GM18907 (cell line): ENCODE measurements around the gene TMEM106B.
"Not testable (repeated sequence)": the region's sequence is repeated elsewhere in the genome, so short reads cannot be mapped to it uniquely, and the experiment has no call there.

Source experiments
- ATAC-seq: cut with Tn5 transposase; IDR thresholded peaks from one replicate; pipeline ENCODE4 v1.9.1; 2021; ENCODE audit warnings: mild to moderate bottlenecking, moderate library complexity; ENCODE audit not compliant: unreplicated experiment

TMEM106B gene

DNA sequence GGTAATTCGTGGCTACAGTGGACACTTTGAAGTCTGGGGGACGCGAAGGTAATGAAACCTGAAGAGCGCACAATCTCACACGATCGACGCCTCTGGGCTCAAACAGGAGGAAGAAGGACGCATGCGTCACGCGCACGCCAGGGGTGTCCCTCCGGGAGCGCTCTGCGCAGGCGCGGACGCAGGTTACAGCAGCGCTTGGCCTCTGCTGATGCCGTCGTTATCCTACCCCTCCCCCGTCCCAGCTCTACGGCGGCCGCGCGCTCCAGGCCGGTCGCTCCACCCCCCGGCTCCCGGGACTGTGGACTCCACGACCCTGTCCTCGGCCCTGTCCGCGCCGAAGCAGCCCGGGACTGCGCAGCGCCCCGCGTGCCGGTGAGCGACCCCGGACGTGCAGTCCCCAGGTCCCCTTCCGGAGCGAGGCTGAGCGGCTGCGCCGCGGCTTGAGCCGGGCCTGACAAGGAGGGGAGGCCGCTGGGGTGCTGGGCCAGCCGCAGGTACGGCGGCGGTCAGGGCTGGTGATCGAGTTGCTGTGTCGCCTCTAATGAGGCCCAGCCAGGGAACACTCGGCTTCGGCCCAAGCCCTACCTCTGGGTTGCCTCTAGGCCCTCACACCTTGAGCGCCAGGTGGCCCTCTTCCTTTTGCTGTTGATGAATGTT lies at the start of gene TMEM106B:
Gene TMEM106B, plus strand, starts transcription at position 241 of the 657 bp plus-strand sequence. CDS start 3,517 bp downstream, outside the sequence.
- peak; percentile 98 for ATAC-seq

DNA sequence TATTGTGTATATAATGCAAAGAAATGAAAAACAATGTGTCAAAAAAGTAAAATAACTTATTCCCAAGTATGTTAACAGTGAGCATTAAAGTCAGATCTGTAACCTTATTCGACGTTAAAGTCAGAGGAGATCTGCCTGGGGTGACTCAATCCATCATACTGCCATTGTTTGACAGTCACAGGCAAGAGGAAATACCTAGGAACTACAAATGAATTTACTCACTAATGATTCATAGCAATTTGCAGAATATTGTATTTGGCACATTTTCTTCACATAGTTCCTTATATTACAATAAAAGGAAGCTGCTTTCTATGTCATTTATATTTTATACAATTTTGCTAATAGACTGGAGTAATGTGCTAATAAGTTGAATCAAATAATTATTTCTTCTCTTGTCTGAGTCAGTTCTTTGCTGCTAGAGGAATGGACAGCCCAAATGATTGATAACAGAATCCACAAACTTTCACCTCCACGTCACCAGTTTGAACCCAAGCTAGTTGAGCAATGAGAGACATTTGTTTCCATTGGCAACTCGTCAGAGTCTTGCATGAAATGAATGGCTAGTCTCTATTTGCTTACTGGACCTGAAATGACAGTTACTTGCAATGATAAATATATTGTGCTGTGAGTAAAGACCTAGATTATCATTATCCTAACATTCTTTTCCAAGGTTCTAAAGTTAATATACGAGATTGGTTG lies 48.5 kb upstream of the TMEM106B start:
- ATAC-seq = no peak

- ATAC-seq = not testable (repeated sequence)
These were observed 43.0 kb upstream of the TMEM106B start for GRCh38 chr7:12168065-12168464.

DNA sequence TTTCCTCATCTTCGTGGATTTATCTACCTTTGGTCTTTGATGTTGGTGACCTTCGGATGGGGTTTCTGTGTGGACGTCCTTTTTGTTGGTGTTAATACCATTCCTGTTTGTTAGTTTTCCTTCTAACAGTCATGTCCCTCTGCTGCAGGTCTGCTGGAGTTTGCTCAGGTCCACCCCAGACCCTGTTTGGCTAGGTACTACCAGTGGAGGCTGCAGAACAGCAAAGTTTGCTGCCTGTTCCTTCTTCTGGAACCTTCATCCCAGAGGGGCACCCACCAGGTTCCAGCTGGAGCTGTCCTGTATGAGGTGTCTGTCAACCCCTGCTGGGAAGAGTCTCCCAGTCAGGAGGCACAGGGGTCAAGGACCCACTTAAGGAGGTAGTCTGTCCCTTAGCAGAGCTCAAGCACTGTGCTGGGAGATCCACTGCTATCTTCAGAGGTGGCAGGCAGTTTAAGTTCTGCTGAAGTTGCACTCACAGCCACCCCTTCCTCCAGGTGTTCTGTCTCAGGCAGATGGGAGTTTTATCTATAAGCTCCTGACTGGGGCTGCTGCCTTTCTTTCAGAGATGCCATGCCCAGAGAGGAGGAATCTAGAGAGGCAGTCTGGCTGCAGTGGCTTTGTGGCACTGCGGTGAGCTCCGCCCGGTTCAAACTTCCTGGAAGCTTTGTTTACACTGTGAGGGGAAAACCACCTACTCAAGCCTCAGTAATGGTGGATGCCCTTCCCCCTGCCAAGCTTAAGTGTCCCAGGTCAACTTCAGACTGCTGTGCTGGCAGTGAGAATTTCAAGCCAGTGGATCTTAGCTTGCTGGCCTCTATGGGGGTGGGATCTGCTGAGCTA lies 40.9 kb upstream of the TMEM106B start:
- not testable (repeated sequence) for ATAC-seq

GRCh38 chr7:12173671-12174070 lies 37.4 kb upstream of the TMEM106B start:
- no peak for ATAC-seq

GRCh38 chr7:12174931-12175330 lies 36.2 kb upstream of the TMEM106B start:
- no peak for ATAC-seq

- ATAC-seq = no peak
These were observed 32.8 kb upstream of the TMEM106B start for GRCh38 chr7:12178317-12178716.

DNA sequence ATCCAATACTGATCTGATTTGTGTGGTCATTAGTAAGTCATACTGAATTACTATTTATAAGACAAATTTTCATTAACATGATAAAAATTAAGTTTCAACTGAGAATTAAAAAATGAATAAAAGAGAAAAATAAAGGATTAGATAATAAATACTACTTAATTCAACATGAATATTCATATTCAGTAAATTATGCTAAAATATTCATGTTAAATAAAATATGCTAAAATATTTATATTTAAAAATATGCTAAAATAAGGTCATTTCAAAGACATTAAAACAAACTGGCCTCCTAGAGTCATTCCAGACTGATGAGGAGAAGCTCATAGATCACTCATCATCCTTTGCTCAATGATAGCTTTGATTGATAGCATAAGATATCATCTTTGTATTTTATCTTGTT lies 16.7 kb upstream of the TMEM106B start:
- no peak for ATAC-seq

- ATAC-seq = no peak
These were observed 14.7 kb upstream of the TMEM106B start for GRCh38 chr7:12196386-12196785.

- ATAC-seq = no peak
These were observed 11.7 kb upstream of the TMEM106B start for GRCh38 chr7:12199363-12199762.

GRCh38 chr7:12207046-12207445 lies 4.0 kb upstream of the TMEM106B start:
- ATAC-seq = no peak

DNA sequence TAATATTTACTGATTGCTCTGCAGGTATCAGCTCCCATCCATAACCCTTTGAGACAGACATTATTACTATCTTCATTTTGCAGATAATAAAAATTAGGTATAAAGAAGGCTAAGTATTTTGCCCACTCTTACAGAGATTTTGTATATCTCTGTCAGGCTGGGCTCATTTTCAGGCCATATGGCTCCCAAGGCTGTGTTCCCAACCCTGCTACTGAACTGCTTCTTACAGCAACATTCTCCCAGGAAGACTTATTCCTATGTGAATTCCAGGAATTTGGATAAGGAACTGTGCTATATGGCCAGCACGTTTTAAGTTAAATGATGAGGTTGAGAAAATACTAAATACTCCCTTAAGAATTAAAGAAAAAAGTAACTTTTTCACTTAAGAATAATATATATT lies 1.9 kb upstream of the TMEM106B start:
- ATAC-seq = no peak

DNA sequence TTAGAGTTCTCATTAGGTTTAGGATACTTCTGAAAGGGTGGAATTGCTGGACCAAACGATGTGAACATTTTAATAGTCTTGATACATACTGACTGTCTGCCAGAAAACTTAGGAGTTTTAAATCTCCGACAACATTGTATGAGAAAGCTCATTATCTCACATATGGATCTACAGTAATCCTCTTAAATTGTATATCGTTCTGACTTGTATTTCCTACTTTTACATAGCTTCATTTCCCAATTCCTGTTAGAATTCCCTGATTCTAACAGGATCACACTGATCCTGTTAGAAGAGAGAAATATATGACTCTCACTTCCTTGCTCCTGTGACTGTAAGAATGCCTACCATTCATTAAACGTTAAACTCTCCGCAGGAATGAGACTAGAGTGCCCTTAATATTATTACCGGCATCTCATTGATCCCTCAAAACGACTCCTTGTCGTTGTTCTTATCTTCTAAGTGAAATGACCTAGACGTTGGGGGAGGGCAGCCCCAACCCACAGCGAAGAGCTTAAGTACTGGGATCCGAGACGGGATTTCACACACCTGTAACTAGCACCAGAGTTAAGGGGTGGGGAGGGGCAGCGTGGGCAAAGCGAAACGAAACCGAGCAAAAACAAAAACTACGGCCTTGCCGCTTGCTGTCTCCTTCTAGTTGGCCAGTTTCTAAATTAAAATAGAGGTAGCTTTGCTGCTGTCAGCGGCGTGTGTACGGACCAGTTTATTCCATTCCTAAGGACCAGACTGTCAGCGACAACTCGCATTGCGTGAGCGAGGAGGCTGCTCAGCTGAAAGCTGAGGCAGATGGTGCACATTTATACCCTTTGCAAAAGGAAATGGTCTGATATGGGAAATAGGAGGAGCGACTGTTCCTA lies 678 bp upstream of the TMEM106B start:
- ATAC-seq = peak; percentile 48

GRCh38 chr7:12211711-12212485 lies 804 bp downstream of the TMEM106B start:
- no peak for ATAC-seq

- ATAC-seq = no peak
These were observed 6.2 kb downstream of the TMEM106B start for GRCh38 chr7:12217311-12217710.

GRCh38 chr7:12220389-12221046 lies 9.4 kb downstream of the TMEM106B start:
- ATAC-seq = no peak

DNA sequence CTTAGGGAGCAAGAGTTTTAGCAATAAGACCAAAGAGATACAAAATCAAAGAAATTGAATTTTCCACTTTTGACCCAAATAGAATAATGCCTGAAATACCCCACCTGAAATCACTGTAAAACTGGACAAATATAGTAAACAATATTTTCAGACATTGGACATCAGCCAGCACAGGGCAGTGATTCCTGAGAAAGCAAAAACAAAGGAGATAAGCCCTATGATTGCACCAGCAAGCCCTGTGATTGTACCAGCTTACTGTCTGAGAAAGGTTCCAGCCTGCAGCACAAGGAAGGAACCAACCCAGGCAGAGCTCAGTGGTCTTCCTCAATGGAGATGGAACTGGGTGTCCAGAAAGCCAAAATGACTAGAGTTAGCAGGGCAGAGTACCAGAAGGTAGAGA lies 10.3 kb downstream of the TMEM106B start:
- ATAC-seq = no peak

DNA sequence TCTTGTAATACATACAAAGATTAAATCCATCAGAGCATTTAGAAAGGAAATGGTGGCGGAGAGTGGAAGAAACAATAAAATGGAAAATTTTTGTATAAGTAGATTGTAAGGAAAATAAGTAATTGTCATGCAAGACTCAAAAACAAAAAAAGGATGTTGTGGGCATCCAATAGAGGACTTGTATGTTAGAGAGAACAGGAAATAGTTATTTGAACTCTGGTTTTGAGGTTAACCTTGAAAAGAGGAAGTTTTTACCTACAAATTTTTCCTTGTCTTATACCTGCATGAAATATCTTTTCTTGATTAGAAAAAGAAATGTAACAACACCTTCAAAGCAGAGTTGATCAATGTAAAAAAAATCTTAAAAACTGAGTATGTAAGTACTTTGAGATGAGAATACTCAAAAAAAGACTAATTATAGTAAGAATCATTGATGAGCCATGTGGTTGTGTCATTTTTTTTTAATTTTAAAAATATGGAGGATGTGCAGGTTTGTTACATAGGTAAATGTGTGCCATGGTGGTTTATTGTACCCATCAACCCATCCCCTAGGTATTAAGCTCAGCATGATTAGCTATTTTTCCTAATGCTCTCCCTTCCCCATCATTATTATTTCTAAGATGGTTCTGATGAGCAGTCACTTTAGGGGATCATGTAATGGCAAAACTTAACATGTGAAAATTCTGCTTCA lies 11.9 kb downstream of the TMEM106B start:
- ATAC-seq = peak; percentile 98

- ATAC-seq = not testable (repeated sequence)
These were observed 13.9 kb downstream of the TMEM106B start for GRCh38 chr7:12225017-12225416.
